ENCODE measurements around the gene CALD1.

- peak; percentile 6 for TF ChIP-seq CTCF (IDR thresholded peaks at IDR 0.05; ENCODE audit: insufficient read depth, low read length)
- TF ChIP-seq POLR2AphosphoS5 (IDR thresholded peaks at IDR 0.05; ENCODE audit: low read depth), result no peak
These were observed 23.9 kb upstream of the CALD1 start for GRCh38 chr7:134755422-134756022.

All from HL-60 (cell line).